HepG2 (cell line): ENCODE data around the gene JPH2. TPM values are rescaled to one million over a fixed set of nuclear protein-coding genes. Genes with fewer than 3 reads are reported as not detected.

Experiments used
- ATAC-seq: fragments of 200-7000 bp; cut with Tn5 transposase; 3 replicates; pipeline ENCODE4 v1.9.1; 2020; ENCODE audit warnings: mild to moderate bottlenecking, moderate library complexity
- BruUV-seq: library from RNA; stranded (reverse); fragments of 400-500 nt; replicated peaks from 2 replicates; lab custom pipeline; 2021; lab: Mats Ljungman, UMichigan
- CTCF ChIA-PET: fragments of 300-600 bp; formaldehyde crosslinking; extraction: SDS; loops from one replicate; lab custom pipeline; 2021; ENCODE audit warnings: low total read pairs, inconsistent platforms, low intra/inter-chr PET ratio; lab: Yijun Ruan, JAX
- POLR2A ChIA-PET: fragments of 350-600 bp; sonication (Branson Sonifier 250); formaldehyde crosslinking; loops from one replicate; lab custom pipeline; 2020; ENCODE audit warnings: antibody characterized with exemption, inconsistent platforms; lab: Yijun Ruan, JAX
- DNase-seq: peaks from one replicate; pipeline ENCODE4 v3.0.0-alpha.2; 2015; ENCODE audit warnings: low spot score
- FAIRE-seq: peaks from 3 replicates; lab custom pipeline; 2011; peaks lifted over from hg19 to GRCh38; lab: Jason Lieb, UNC
- H2AFZ ChIP-seq: one replicate; pipeline ENCODE4 v1.6.1; 2011; ENCODE audit warnings: low read length, inconsistent platforms
- H3K27ac ChIP-seq: fragments of 300-600 bp; 3 replicates; pipeline ENCODE4 v1.8.0; 2011; ENCODE audit warnings: mixed run types, mild to moderate bottlenecking, mixed read lengths, low read length, inconsistent platforms; ENCODE audit not compliant: insufficient read depth; ENCODE audit errors: extremely low read length
- H3K27me3 ChIP-seq, 2 experiments: fragments of 200-600 bp in 1 of 2; 2 replicates in 1 of 2; 3 replicates in 1 of 2; pipeline versions ENCODE4 v1.6.0 to v1.8.0; 2011; ENCODE audit warnings: low read length in 2 of 2, mild to moderate bottlenecking in 2 of 2, moderate library complexity in 2 of 2, inconsistent platforms in 1 of 2; ENCODE audit not compliant: insufficient read depth in 2 of 2, control insufficient read depth in 1 of 2
- H3K36me3 ChIP-seq, 2 experiments: fragments of 200-600 bp in 1 of 2; replicated peaks in 1 of 2; 2 replicates in 1 of 2; 3 replicates in 1 of 2; pipeline versions ENCODE4 v1.5.1 to v1.8.0; 2011; ENCODE audit warnings: low read length in 2 of 2, inconsistent platforms in 1 of 2; ENCODE audit not compliant: insufficient read depth in 2 of 2, control insufficient read depth in 1 of 2
- H3K4me1 ChIP-seq: 2 replicates; pipeline ENCODE4 v1.5.1; 2012; ENCODE audit warnings: low read length, inconsistent platforms; ENCODE audit not compliant: insufficient read depth
- H3K4me2 ChIP-seq: 2 replicates; pipeline ENCODE4 v1.6.0; 2011; ENCODE audit warnings: low read depth, low read length, inconsistent platforms
- H3K4me3 ChIP-seq, 3 experiments: fragments of 200-600 bp in 1 of 3; sonication (generic), shearing (Covaris generic) in 1 of 3; replicated peaks in 1 of 3; 2 replicates each; pipeline ENCODE4 v1.5.1; 2011 to 2016; ENCODE audit warnings: low read length in 3 of 3, inconsistent platforms in 2 of 3, low read depth in 2 of 3, mild to moderate bottlenecking in 2 of 3, control low read depth in 1 of 3, mixed read lengths in 1 of 3; ENCODE audit not compliant: insufficient read depth in 1 of 3
- H3K79me2 ChIP-seq: one replicate; pipeline ENCODE4 v1.6.1; 2011; ENCODE audit warnings: low read length, inconsistent platforms; ENCODE audit not compliant: insufficient read depth
- H3K9ac ChIP-seq: 2 replicates; pipeline ENCODE4 v1.6.0; 2011; ENCODE audit warnings: mild to moderate bottlenecking, low read depth, low read length, inconsistent platforms; ENCODE audit not compliant: insufficient read depth
- H3K9me3 ChIP-seq: 2 replicates; pipeline ENCODE4 v1.5.1; 2012; ENCODE audit warnings: mild to moderate bottlenecking, low read length
- H4K20me1 ChIP-seq: 2 replicates; pipeline ENCODE4 v1.6.0; 2011; ENCODE audit warnings: inconsistent platforms, mild to moderate bottlenecking, low read length, moderate library complexity; ENCODE audit not compliant: insufficient read depth
- ARNT ChIP-seq: fragments of 450-650 bp; IDR thresholded peaks from 2 replicates; pipeline ENCODE4 v1.6.1; 2017
- CBX2 ChIP-seq, 2 experiments: fragments of 200-600 bp in 1 of 2; sonication (generic); formaldehyde crosslinking in 1 of 2; IDR thresholded peaks; 2 replicates each; pipeline versions ENCODE4 v1.7.0 to v1.8.1; 2018 to 2022; ENCODE audit warnings: low read depth in 2 of 2, low read length in 1 of 2, mild to moderate bottlenecking in 1 of 2, missing genetic modification reagents in 1 of 2
- ELF1 ChIP-seq: sonication (generic); formaldehyde crosslinking; IDR thresholded peaks from 2 replicates; pipeline ENCODE4 v1.4.0; 2020; ENCODE audit warnings: missing genetic modification reagents
- FIP1L1 ChIP-seq: fragments of 200-400 bp; formaldehyde crosslinking; IDR thresholded peaks from 2 replicates; pipeline ENCODE4 v1.6.1; 2018; ENCODE audit warnings: low read depth, mild to moderate bottlenecking, low read length, moderate library complexity, borderline replicate concordance; ENCODE audit not compliant: insufficient read depth
- HOXA5 ChIP-seq: sonication (generic); formaldehyde crosslinking; IDR thresholded peaks from 2 replicates; pipeline ENCODE4 v1.4.0; 2020; ENCODE audit warnings: missing genetic modification reagents
- ISX ChIP-seq: sonication (generic); formaldehyde crosslinking; conservative IDR thresholded peaks from 2 replicates; pipeline ENCODE4 v1.5.0; 2020; ENCODE audit warnings: missing genetic modification reagents
- MYPOP ChIP-seq: sonication (generic); formaldehyde crosslinking; IDR thresholded peaks from 2 replicates; pipeline ENCODE4 v1.8.1; 2023; ENCODE audit warnings: mild to moderate bottlenecking, moderate library complexity, missing genetic modification reagents
- NFIB ChIP-seq: sonication (generic); formaldehyde crosslinking; IDR thresholded peaks from 2 replicates; pipeline ENCODE4 v1.9.0; 2021; ENCODE audit warnings: missing genetic modification reagents, mild to moderate bottlenecking, borderline replicate concordance
- NFYC ChIP-seq: IDR thresholded peaks from 2 replicates; pipeline ENCODE4 v1.6.1; 2016; ENCODE audit warnings: missing genetic modification reagents, missing compliant biosample characterization
- SMC3 ChIP-seq: IDR thresholded peaks from 2 replicates; pipeline ENCODE4 v1.6.1; 2011; ENCODE audit warnings: low read length, improper control_type of control experiment
- ZNF101 ChIP-seq: sonication (generic); formaldehyde crosslinking; IDR thresholded peaks from 2 replicates; pipeline ENCODE4 v1.4.0; 2020; ENCODE audit warnings: mild to moderate bottlenecking, low read depth, missing genetic modification reagents, borderline replicate concordance
- ZNF180 ChIP-seq: sonication (generic); formaldehyde crosslinking; IDR thresholded peaks from 2 replicates; pipeline ENCODE4 v1.4.0; 2020; ENCODE audit warnings: low read depth, missing genetic modification reagents, borderline replicate concordance
- ZNF280D ChIP-seq: sonication (generic); formaldehyde crosslinking; IDR thresholded peaks from 2 replicates; pipeline ENCODE4 v1.5.1; 2020; ENCODE audit warnings: mild to moderate bottlenecking, missing genetic modification reagents
- ZNF567 ChIP-seq: sonication (generic); formaldehyde crosslinking; IDR thresholded peaks from 2 replicates; pipeline ENCODE4 v1.8.1; 2023; ENCODE audit warnings: mild to moderate bottlenecking, missing genetic modification reagents, borderline replicate concordance
- ZNF572 ChIP-seq: sonication (generic); formaldehyde crosslinking; IDR thresholded peaks from 2 replicates; pipeline ENCODE4 v1.5.1; 2020; ENCODE audit warnings: mild to moderate bottlenecking, missing genetic modification reagents
- ZNF577 ChIP-seq: sonication (generic); formaldehyde crosslinking; IDR thresholded peaks from 2 replicates; pipeline ENCODE4 v1.4.0; 2020; ENCODE audit warnings: mild to moderate bottlenecking, low read depth, missing genetic modification reagents, borderline replicate concordance
- ZNF878 ChIP-seq: sonication (generic); formaldehyde crosslinking; IDR thresholded peaks from 2 replicates; pipeline ENCODE4 v1.8.1; 2023; ENCODE audit warnings: mild to moderate bottlenecking, missing genetic modification reagents, moderate library complexity
- WGBS: methylation state at CpG from one replicate; pipeline ENCODE4 v1.1.6; 2017; ENCODE audit warnings: low lambda C conversion rate; 5-methylcytosine and 5-hydroxymethylcytosine counted together
- in situ Hi-C: cut with HindIII; loops from 2 replicates; pipeline ENCODE4 v1.10.0; 2017; ENCODE audit warnings: low pct_unique_long_range_greater_than_20kb; ENCODE audit not compliant: extremely low pct_ligation_motif_present
- intact Hi-C: fragments of 100-400 bp; cut with micrococcal nuclease; formaldehyde crosslinking; loops from one replicate; pipeline ENCODE4 v1.10.0; 2022; ENCODE audit not compliant: unreplicated experiment
- polyA plus RNA-seq, 8 experiments: library from polyadenylated mRNA; depleted of rRNA in 3 of 8; stranded (reverse) in 7 of 8; unstranded in 1 of 8; fragments of >200 nt; fragmentation: Illumina TruSeq in 4 of 8; extraction: Trizol in 4 of 8; gene quantifications; 2 replicates each; pipeline versions ENCODE4 v1.2.1 to v1.2.3, GENCODE V29; 2011 to 2016; ENCODE audit warnings: low read depth in 4 of 8, missing spikeins in 1 of 8, mixed read lengths in 1 of 8; ENCODE audit not compliant: insufficient read depth in 1 of 8
- total RNA-seq, 5 experiments: library from RNA; depleted of rRNA; stranded (reverse); fragments of >200 nt; fragmentation: Illumina TruSeq; extraction: Trizol; gene quantifications; 2 replicates each; pipeline ENCODE4 v1.2.3, GENCODE V29; 2016; ENCODE audit warnings: low read depth in 1 of 5

The JPH2 gene
- total and polyA plus RNA-seq, 2 of the 13 experiments (the other 11 are each of a cell fraction or from before 2014, with no cell fraction given), result 0.42 TPM; not detected in 1

GRCh38 chr20:44102582-44102981 lies 84.4 kb downstream of the JPH2 start:
- intact Hi-C loops, result no loop called here
- CTCF ChIA-PET, result no interaction called here
- POLR2A ChIA-PET, result no interaction called here

More at GRCh38 chr20:44102582-44102981, 84.4 kb downstream of the JPH2 start:
- no peaks in the 10 kb centered on the region for H3K4me1 ChIP-seq
- H3K27ac ChIP-seq, result no peak overlapping the region
- DNase-seq, result no peak
- H3K9me3 ChIP-seq, result no peaks in the 10 kb centered on the region
- no peaks in the 10 kb centered on the region for H3K79me2 ChIP-seq
- H3K27me3 ChIP-seq, result no peaks in the 10 kb centered on the region; a peak in 1 of 5 replicates
- H3K4me3 ChIP-seq, result no peak overlapping the region
- no peak overlapping the region for H3K9ac ChIP-seq
- TF ChIP-seq HOXA5 (CRISPR knock-in tag), result no peak
- no peak for TF ChIP-seq ZNF572
- TF ChIP-seq ISX (CRISPR knock-in tag), result no peak
- no peak for TF ChIP-seq ZNF180 (CRISPR knock-in tag)
- no peak for TF ChIP-seq ELF1 (CRISPR knock-in tag)
- no peak for TF ChIP-seq ZNF878 (CRISPR knock-in tag)
- TF ChIP-seq CBX2 (IDR thresholded peaks at IDR 0.05; ENCODE audit: low read depth, low read length), result no peak
- no peak for TF ChIP-seq CBX2 (CRISPR knock-in tag; IDR thresholded peaks at IDR 0.05; ENCODE audit: low read depth)
- TF ChIP-seq FIP1L1, result no peak
- no peak for TF ChIP-seq ZNF101 (CRISPR knock-in tag)
- no peak for TF ChIP-seq NFIB (CRISPR knock-in tag)
- TF ChIP-seq ZNF577 (CRISPR knock-in tag), result no peak
- no peak for TF ChIP-seq MYPOP (CRISPR knock-in tag)
- TF ChIP-seq ZNF567, result no peak
- no peak for TF ChIP-seq SMC3
- TF ChIP-seq ZNF280D (CRISPR knock-in tag), result no peak
- TF ChIP-seq ARNT, result no peak
- TF ChIP-seq NFYC, result no peak
- FAIRE-seq, result no peak
- ATAC-seq, result no peak
- no peaks in the 10 kb centered on the region for H4K20me1 ChIP-seq
- no peak overlapping the region for H3K4me2 ChIP-seq
- no peaks in the 10 kb centered on the region for H3K36me3 ChIP-seq
- 1% methylated on average over 1 of the region's 1 CpG for WGBS
- in situ Hi-C loops, result no loop called here
- no peak overlapping the region for H2AFZ ChIP-seq
- no TSS peak for BruUV-seq
